HG02571 (cell line): Measurements from ENCODE around the gene SLC8A1.

ENCODE experiments used
- ATAC-seq: cut with Tn5 transposase; IDR thresholded peaks from one replicate; pipeline ENCODE4 v1.9.1; 2021; ENCODE audit warnings: mild to moderate bottlenecking, moderate library complexity; ENCODE audit not compliant: unreplicated experiment

SLC8A1 gene

GRCh38 chr2:40248294-40248693, 203.6 kb downstream of the SLC8A1 start:
- no peak for ATAC-seq

GRCh38 chr2:40244675-40245074, 207.2 kb downstream of the SLC8A1 start:
- no peak for ATAC-seq

- no peak for ATAC-seq
Observed at GRCh38 chr2:40244251-40244650, 207.6 kb downstream of the SLC8A1 start.

- no peak for ATAC-seq
Observed at GRCh38 chr2:40243581-40244187, 208.2 kb downstream of the SLC8A1 start.

GRCh38 chr2:40242315-40242714, 209.6 kb downstream of the SLC8A1 start:
- ATAC-seq = no peak

- no peak for ATAC-seq
Observed at GRCh38 chr2:40240070-40240469, 211.8 kb downstream of the SLC8A1 start.

- no peak for ATAC-seq
Observed at GRCh38 chr2:40230707-40231432, 221.0 kb downstream of the SLC8A1 start.

- ATAC-seq = no peak
Observed at GRCh38 chr2:40230186-40230585, 221.7 kb downstream of the SLC8A1 start.

- no peak for ATAC-seq
Observed at GRCh38 chr2:40228310-40228709, 223.6 kb downstream of the SLC8A1 start.

GRCh38 chr2:40227210-40227609, 224.7 kb downstream of the SLC8A1 start:
- ATAC-seq = no peak

GRCh38 chr2:40226637-40227036, 225.3 kb downstream of the SLC8A1 start:
- ATAC-seq = no peak

- ATAC-seq = no peak
Observed at GRCh38 chr2:40225670-40226210, 226.2 kb downstream of the SLC8A1 start.

- no peak for ATAC-seq
Observed at GRCh38 chr2:40224318-40224717, 227.6 kb downstream of the SLC8A1 start.

GRCh38 chr2:40220177-40220925, 231.5 kb downstream of the SLC8A1 start:
- ATAC-seq = no peak

GRCh38 chr2:40219141-40219540, 232.7 kb downstream of the SLC8A1 start:
- no peak for ATAC-seq

GRCh38 chr2:40218679-40219078, 233.2 kb downstream of the SLC8A1 start:
- ATAC-seq = no peak

GRCh38 chr2:40213619-40214018, 238.3 kb downstream of the SLC8A1 start:
- no peak for ATAC-seq

- no peak for ATAC-seq
Observed at GRCh38 chr2:40213071-40213470, 238.8 kb downstream of the SLC8A1 start.

- no peak for ATAC-seq
Observed at GRCh38 chr2:40210968-40211353, 240.9 kb downstream of the SLC8A1 start.

GRCh38 chr2:40210344-40210967, 241.4 kb downstream of the SLC8A1 start:
- ATAC-seq = no peak

- no peak for ATAC-seq
Observed at GRCh38 chr2:40209761-40210160, 242.1 kb downstream of the SLC8A1 start.
